Right kidney (tissue), 1 donor: Measurements from ENCODE around the gene ELOA.
"Not testable (repeated sequence)": the region's sequence is repeated elsewhere in the genome, so short reads cannot be mapped to it uniquely, and the experiment has no call there.

Experiments
- DNase-seq: peaks from one replicate; pipeline ENCODE4 v3.0.0-alpha.2; 2016

Gene ELOA

GRCh38 chr1:23733281-23733680 lies 10.0 kb upstream of the ELOA start:
- not testable (repeated sequence) for DNase-seq

- no peak for DNase-seq
Measured at GRCh38 chr1:23736437-23737134, 6.7 kb upstream of the ELOA start.

GRCh38 chr1:23741609-23742008 lies 1.7 kb upstream of the ELOA start:
- DNase-seq, result no peak

- peak; percentile 79 for DNase-seq
Measured at GRCh38 chr1:23742670-23743286, 493 bp upstream of the ELOA start.

GRCh38 chr1:23745515-23745914 lies 2.2 kb downstream of the ELOA start:
- DNase-seq, result no peak

GRCh38 chr1:23748016-23748415 lies 4.7 kb downstream of the ELOA start:
- no peak for DNase-seq

- no peak for DNase-seq
Measured at GRCh38 chr1:23751050-23751814, 8.0 kb downstream of the ELOA start.

- DNase-seq, result no peak
Measured at GRCh38 chr1:23751815-23752200, 8.5 kb downstream of the ELOA start.

- DNase-seq, result no peak
Measured at GRCh38 chr1:23752909-23753308, 9.6 kb downstream of the ELOA start.

GRCh38 chr1:23756676-23757075 lies 13.4 kb downstream of the ELOA start:
- no peak for DNase-seq

GRCh38 chr1:23757812-23758211 lies 14.5 kb downstream of the ELOA start:
- no peak for DNase-seq

GRCh38 chr1:23759277-23759676 lies 16.0 kb downstream of the ELOA start:
- DNase-seq, result no peak

GRCh38 chr1:23763041-23763577 lies 19.8 kb downstream of the ELOA start:
- DNase-seq, result no peak

GRCh38 chr1:23768733-23769132 lies 25.5 kb downstream of the ELOA start:
- DNase-seq, result no peak

GRCh38 chr1:23772049-23772853 lies 29.0 kb downstream of the ELOA start:
- DNase-seq, result peak; percentile 54

- DNase-seq, result no peak
Measured at GRCh38 chr1:23772854-23773242, 29.6 kb downstream of the ELOA start.

- no peak for DNase-seq
Measured at GRCh38 chr1:23774174-23774880, 31.1 kb downstream of the ELOA start.

- no peak for DNase-seq
Measured at GRCh38 chr1:23776217-23776616, 32.9 kb downstream of the ELOA start.

- peak; percentile 93 for DNase-seq
Measured at GRCh38 chr1:23777979-23778814, 34.9 kb downstream of the ELOA start, which contains the start of gene PITHD1. Gene PITHD1, plus strand, starts transcription at chr1:23778418. Its CDS starts 98 bp downstream, at chr1:23778516.

GRCh38 chr1:23779826-23780371 lies 36.6 kb downstream of the ELOA start:
- DNase-seq, result no peak
